GM19099 (cell line): ENCODE results near the gene USP49.

ENCODE experiments used
- POLR2A ChIP-seq: IDR thresholded peaks from 3 replicates; pipeline ENCODE4 v1.6.1; 2011; ENCODE audit warnings: low read depth; ENCODE audit not compliant: insufficient read length; ENCODE audit errors: extremely low read depth

Gene USP49

DNA sequence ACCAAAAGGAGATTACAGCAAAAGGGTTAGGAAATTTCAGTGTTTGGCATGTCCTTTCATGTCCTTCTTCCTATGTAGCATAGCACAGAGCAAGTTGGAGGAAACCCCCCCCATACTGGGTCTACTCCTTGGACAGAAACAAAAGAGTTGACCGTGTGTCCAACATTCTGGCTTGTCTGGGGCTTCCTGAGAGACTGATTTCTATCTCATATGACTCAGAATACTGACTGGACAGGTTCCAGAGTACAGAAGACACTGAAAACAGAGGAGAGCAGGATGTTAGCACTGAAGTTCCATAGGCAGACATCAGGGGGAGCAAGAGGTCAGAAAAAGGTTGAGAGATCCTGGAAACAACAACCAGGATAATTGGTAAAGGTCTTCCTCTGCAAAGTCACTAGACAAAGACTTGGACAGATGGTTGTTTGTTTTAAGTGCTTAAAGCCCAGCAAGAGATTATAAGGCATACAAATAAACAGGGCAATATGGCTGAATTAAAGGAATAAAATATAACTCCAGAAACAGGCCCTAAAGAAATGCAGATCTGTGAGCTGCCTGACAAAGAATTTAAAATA lies 48.4 kb downstream of the USP49 start:
- no peak for TF ChIP-seq POLR2A

GRCh38 chr6:41843178-41843577 lies 52.0 kb downstream of the USP49 start:
- TF ChIP-seq POLR2A: no peak

DNA sequence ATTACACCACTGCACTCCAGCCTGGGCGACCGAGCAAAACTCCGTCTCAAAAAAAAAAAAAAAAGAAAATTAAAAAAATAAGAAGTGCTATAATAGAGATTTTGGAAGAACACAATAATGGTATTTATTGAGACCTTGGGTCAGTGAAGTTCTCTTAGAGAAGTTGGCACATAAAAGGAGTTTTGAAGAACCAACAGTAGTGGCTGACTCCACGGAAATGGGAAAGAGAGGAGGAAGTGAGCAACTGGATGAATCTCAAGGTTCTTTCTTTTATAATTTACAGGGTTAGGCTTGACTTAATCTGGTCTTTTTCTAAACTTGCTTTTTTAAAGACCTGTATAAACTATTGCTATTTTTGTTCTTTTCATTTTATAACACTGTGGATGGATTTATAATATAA lies 54.8 kb downstream of the USP49 start:
- no peak for TF ChIP-seq POLR2A

DNA sequence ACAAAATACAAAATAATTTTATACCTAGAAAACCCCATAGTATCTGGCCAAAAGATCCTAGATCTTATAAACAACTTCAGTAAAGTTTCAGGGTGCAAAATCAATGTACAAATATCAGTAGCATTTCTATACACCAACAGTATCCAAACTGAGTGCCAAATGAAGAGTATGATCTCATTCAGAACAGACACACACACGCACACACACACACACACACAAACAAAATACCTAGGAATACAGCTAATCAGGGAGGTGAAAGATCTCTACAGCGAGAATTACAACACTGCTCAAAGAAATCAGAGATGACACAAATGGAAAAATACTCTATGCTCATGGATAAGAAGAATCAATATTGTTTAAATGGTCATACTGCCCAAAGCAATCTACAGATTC lies 58.5 kb downstream of the USP49 start:
- TF ChIP-seq POLR2A: no peak

- TF ChIP-seq POLR2A: no peak
These were observed 59.0 kb downstream of the USP49 start for GRCh38 chr6:41836022-41836659.

GRCh38 chr6:41832263-41832662 lies 62.9 kb downstream of the USP49 start:
- TF ChIP-seq POLR2A: no peak

DNA sequence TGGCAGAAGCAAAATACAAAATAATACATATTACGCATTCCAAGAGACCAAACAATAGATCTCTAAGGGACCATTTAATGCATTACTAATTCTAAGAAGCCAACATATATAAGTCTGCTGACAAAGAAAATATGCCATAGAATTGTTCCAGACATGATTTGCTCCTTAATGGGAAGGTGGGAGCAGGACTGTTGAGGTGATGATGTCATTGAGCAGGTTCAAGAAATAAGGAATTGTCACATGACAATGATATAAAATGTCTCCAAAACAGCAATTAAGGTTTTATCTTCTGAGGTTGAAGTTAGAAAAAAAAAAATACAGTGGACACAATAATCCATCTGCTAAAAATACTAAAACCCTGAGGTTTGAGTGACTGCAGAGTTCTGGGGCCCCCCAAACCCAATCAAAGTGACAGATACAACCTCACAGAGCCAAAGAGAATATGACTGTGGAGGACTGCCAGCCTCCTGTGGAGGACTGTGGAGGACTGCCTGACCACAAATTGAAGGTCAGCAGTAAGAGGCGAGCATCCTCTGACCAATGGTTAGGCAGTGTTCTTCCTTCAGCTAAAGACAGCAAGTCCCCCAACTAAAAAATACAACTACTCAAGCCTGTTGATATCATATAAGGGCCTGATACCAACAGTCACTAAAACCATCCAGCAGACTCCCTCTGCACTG lies 68.7 kb downstream of the USP49 start:
- no peak for TF ChIP-seq POLR2A

- TF ChIP-seq POLR2A: no peak
These were observed 70.3 kb downstream of the USP49 start for GRCh38 chr6:41824571-41825569.

DNA sequence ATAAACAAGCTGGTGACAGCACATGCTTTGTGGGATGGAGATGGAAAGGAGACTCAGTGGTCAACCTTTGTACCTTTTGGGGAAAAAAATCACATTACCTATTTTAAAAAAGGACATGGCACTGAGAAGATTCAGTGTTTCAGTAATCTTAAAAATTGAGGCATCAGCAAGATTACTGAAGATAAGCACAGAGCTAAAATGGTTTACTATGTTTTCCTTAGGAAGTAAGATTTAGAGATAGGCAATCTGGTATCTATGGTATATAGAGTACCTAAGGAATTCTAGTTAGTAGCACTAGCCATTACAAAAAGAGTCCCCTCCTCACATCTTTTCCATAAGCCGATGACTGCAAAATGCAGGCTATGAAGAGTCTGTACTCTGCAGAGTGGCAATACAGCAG lies 72.0 kb downstream of the USP49 start:
- no peak for TF ChIP-seq POLR2A

DNA sequence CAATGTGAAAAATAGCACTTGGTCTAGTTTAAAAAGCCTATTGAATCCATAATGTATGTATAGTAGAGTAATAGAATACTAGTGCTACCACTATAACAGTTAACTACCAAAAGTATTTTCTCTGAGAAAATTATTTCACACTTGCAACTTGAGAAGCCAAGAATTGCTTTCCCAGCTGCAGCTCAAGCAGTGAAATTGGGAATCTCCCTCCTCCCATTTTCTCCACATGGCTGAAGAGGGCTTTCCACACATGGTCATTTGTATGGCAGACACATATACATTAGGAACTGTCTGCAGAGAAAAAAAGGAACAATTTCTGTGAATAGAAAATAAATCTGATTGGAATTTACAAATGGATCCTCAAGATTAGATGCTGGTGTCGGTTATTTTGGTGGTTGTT lies 73.2 kb downstream of the USP49 start:
- no peak for TF ChIP-seq POLR2A

DNA sequence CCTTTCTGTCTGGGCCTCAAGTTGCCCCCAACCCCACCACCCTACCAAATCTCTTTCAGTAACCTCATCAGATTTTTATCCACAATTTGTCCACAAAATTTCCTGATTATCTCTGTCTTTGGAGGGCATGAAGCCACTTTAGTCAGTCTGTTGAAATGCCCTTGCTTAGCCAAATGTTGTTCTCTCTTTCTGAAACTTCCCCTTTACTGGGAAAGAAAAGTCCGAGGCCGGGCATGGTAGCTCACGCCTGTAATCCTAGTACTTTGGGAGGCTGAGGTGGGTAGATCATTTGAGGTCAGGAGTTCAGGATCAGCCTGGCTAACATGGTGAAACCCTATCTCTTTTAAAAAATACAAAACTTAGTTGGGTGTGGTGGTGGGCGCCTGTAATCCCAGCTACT lies 73.9 kb downstream of the USP49 start:
- TF ChIP-seq POLR2A: no peak

GRCh38 chr6:41818271-41819054 lies 76.7 kb downstream of the USP49 start:
- no peak for TF ChIP-seq POLR2A

GRCh38 chr6:41815587-41815986 lies 79.6 kb downstream of the USP49 start:
- TF ChIP-seq POLR2A: no peak

DNA sequence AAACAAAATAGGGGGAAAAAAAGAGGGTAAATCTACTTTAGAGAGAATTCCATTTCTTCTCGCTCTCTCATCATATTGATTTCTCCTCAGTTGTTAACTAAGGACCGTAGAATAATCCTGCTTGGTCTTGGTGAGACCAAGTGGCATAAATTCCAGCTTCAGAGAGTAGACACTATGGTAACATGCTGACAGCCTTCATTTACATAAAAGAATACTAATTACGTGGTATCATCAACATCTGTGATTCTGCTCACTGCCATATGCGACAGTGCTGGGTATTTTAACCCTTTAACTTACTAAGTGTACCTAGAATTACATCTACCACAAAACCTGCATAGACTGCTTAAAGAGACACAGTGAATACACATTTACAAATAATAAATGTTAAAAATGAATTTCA lies 80.5 kb downstream of the USP49 start:
- no peak for TF ChIP-seq POLR2A

DNA sequence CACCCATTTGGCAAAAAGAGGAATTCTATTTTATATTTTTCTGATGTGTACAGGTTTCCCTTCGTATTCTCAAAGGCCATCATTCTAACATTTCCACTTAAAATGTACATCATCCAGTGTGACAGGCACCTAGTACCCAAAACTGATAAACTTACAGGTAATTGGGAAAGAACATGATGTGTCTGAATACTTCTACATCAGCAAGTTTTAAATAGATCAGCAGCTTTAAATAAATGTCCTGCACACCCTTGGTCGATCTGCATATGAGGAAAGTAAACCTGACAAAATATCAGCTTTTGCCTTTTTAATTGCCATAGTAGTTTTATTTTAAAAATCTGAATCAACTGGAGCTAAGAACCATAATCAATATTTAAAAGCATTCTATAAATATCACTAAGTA lies 81.2 kb downstream of the USP49 start:
- TF ChIP-seq POLR2A: no peak

- TF ChIP-seq POLR2A: no peak
These were observed 81.7 kb downstream of the USP49 start for GRCh38 chr6:41813469-41813868.
